Stimulated activated CD4-positive, alpha-beta T cell treated with anti-CD3 and anti-CD28 coated beads, Interleukin-4, amount 100 ng/mL, for 1 hour (primary cell): ENCODE measurements around the gene NR6A1.

Experiments used
- DNase-seq: peaks from one replicate; pipeline ENCODE4 v3.0.0-alpha.2; 2020

The NR6A1 gene

GRCh38 chr9:124479371-124479770 is 291.7 kb downstream of the NR6A1 start:
- DNase-seq: no peak

- no peak for DNase-seq
Measured at GRCh38 chr9:124478354-124478753, 292.8 kb downstream of the NR6A1 start.

- no peak for DNase-seq
Measured at GRCh38 chr9:124477648-124478285, 293.3 kb downstream of the NR6A1 start.

- DNase-seq: no peak
Measured at GRCh38 chr9:124477211-124477647, 293.9 kb downstream of the NR6A1 start.

- DNase-seq: no peak
Measured at GRCh38 chr9:124475868-124476690, 295.0 kb downstream of the NR6A1 start.

GRCh38 chr9:124475158-124475867 is 295.8 kb downstream of the NR6A1 start:
- DNase-seq: no peak

GRCh38 chr9:124474151-124474550 is 297.0 kb downstream of the NR6A1 start:
- DNase-seq: no peak

- DNase-seq: no peak
Measured at GRCh38 chr9:124473310-124473709, 297.8 kb downstream of the NR6A1 start.

- no peak for DNase-seq
Measured at GRCh38 chr9:124472770-124473169, 298.3 kb downstream of the NR6A1 start.

- DNase-seq: no peak
Measured at GRCh38 chr9:124471761-124472160, 299.4 kb downstream of the NR6A1 start.

GRCh38 chr9:124470726-124471125 is 300.4 kb downstream of the NR6A1 start:
- no peak for DNase-seq

- DNase-seq: no peak
Measured at GRCh38 chr9:124470306-124470705, 300.8 kb downstream of the NR6A1 start.

GRCh38 chr9:124469011-124469832 is 301.9 kb downstream of the NR6A1 start:
- DNase-seq: no peak

- no peak for DNase-seq
Measured at GRCh38 chr9:124468061-124468740, 302.9 kb downstream of the NR6A1 start.

- DNase-seq: no peak
Measured at GRCh38 chr9:124467410-124468060, 303.6 kb downstream of the NR6A1 start.
